Sigmoid colon (tissue), 7 donors: ENCODE results near the gene GBP4. TPM values are rescaled to one million over a fixed set of nuclear protein-coding genes. Genes with fewer than 3 reads are reported as not detected.

Source experiments
- DNase-seq: peaks from one replicate; pipeline ENCODE4 v3.0.0-alpha.2; 2019
- H3K27ac ChIP-seq, 4 donors: fragments of 200-600 bp; sonication (generic); one replicate each; pipeline ENCODE4 v1.5.1; 2016 to 2019; ENCODE audit warnings: mild to moderate bottlenecking in 1 of 4
- H3K27me3 ChIP-seq, 3 donors: fragments of 200-600 bp; sonication (generic); one replicate each; pipeline ENCODE4 v1.5.1; 2019; ENCODE audit warnings: mild to moderate bottlenecking in 1 of 3
- H3K36me3 ChIP-seq, 4 donors: fragments of 200-600 bp; sonication (generic); one replicate each; pipeline ENCODE4 v1.5.1; 2016 to 2019
- H3K4me1 ChIP-seq, 4 donors: fragments of 200-600 bp; sonication (generic); one replicate each; pipeline ENCODE4 v1.5.1; 2017 to 2019
- H3K4me3 ChIP-seq, 4 donors: fragments of 200-600 bp; sonication (generic); one replicate each; pipeline ENCODE4 v1.5.1; 2017 to 2019; ENCODE audit warnings: mild to moderate bottlenecking in 2 of 4, moderate library complexity in 1 of 4
- H3K9me3 ChIP-seq, 4 donors: fragments of 200-600 bp in 3 of 4; sonication (generic) in 3 of 4; one replicate each; pipeline versions ENCODE4 v1.5.1 to v1.6.1; 2013 to 2019
- CTCF ChIP-seq, 4 experiments: fragments of 450-650 bp in 3 of 4; fragments of 200-600 bp in 1 of 4; IDR thresholded peaks; one replicate each; pipeline ENCODE4 v1.5.1; 2016 to 2019; ENCODE audit warnings: antibody characterized with exemption in 4 of 4, mild to moderate bottlenecking in 3 of 4, moderate library complexity in 2 of 4
- EP300 ChIP-seq, 4 donors: sonication (generic); formaldehyde crosslinking; IDR thresholded peaks; one replicate each; pipeline ENCODE4 v1.6.1; 2017; ENCODE audit warnings: antibody characterized with exemption in 4 of 4
- POLR2A ChIP-seq, 2 donors: fragments of 450-650 bp; IDR thresholded peaks; one replicate each; pipeline ENCODE4 v1.6.1; 2016; ENCODE audit warnings: antibody characterized with exemption in 2 of 2, mild to moderate bottlenecking in 2 of 2, moderate library complexity in 2 of 2
- POLR2AphosphoS5 ChIP-seq, 4 donors: sonication (generic); formaldehyde crosslinking; IDR thresholded peaks; one replicate each; pipeline ENCODE4 v1.6.1; 2017; ENCODE audit warnings: antibody characterized with exemption in 4 of 4
- WGBS, 2 donors: extraction: QIAGEN DNeasy Blood & Tissue Kit; methylation state at CpG; one replicate each; pipeline ENCODE4 v1.1.7; 2013; 5-methylcytosine and 5-hydroxymethylcytosine counted together
- intact Hi-C: fragments of 100-400 bp; cut with DNase I; formaldehyde crosslinking; loops from one replicate; pipeline ENCODE4 v1.15.1; 2023
- polyA plus RNA-seq, 3 donors: library from polyadenylated mRNA; stranded (reverse); fragments of 200-250 nt; gene quantifications; one replicate each; pipeline ENCODE4 v1.2.3, GENCODE V29; 2013
- total RNA-seq, 4 donors: library from RNA; depleted of rRNA; stranded (reverse); fragments of >200 nt; gene quantifications; one replicate each; pipeline ENCODE4 v1.1.0, GENCODE V29; 2016
- donor health status: healthy with polysubstance abuse.
- donor health status: Bipolar disorder and iron deficiency.
- donor health status: healthy.

The GBP4 gene
- total and polyA plus RNA-seq, 7 donors, result 1.8 to 26.1 (median 3.1) TPM

GRCh38 chr1:89172468-89173143 is 26.1 kb downstream of the GBP4 start:
- Histone ChIP-seq H3K27me3 (no peaks in the 10 kb centered on the region), H3K4me1 (no peaks in the 10 kb centered on the region), H3K36me3 (no peaks in the 10 kb centered on the region), H3K27ac (no peak overlapping the region), H3K9me3 (no peaks in the 10 kb centered on the region), H3K4me3 (no peak overlapping the region)
- WGBS, 2 donors, result 82 to 90% methylated on average over 4 of the region's 4 CpGs
- no peak for DNase-seq
- intact Hi-C loops, result no loop called here
- TF ChIP-seq POLR2AphosphoS5 (IDR thresholded peaks at IDR 0.05), result no peak
- TF ChIP-seq EP300 (IDR thresholded peaks at IDR 0.05), result no peak
- TF ChIP-seq POLR2A (IDR thresholded peaks at IDR 0.05), result no peak
- TF ChIP-seq CTCF (IDR thresholded peaks at IDR 0.05), result no peak

GRCh38 chr1:89171067-89171438 is 27.7 kb downstream of the GBP4 start:
- no peaks in the 10 kb centered on the region for H3K4me1 ChIP-seq
- H3K27ac ChIP-seq, result no peak overlapping the region
- DNase-seq, result no peak
- intact Hi-C loops, result no loop called here
- H3K27me3 ChIP-seq, result no peaks in the 10 kb centered on the region
- H3K4me3 ChIP-seq, result no peak overlapping the region
- H3K36me3 ChIP-seq, result no peaks in the 10 kb centered on the region
- TF ChIP-seq CTCF (IDR thresholded peaks at IDR 0.05) (no peak), POLR2A (IDR thresholded peaks at IDR 0.05) (no peak), POLR2AphosphoS5 (IDR thresholded peaks at IDR 0.05) (no peak), EP300 (IDR thresholded peaks at IDR 0.05) (no peak)
- H3K9me3 ChIP-seq, result no peaks in the 10 kb centered on the region

- Histone ChIP-seq H3K36me3 (no peaks in the 10 kb centered on the region), H3K27me3 (no peaks in the 10 kb centered on the region), H3K27ac (no peak overlapping the region), H3K4me1 (no peaks in the 10 kb centered on the region), H3K4me3 (no peak overlapping the region), H3K9me3 (no peaks in the 10 kb centered on the region)
- WGBS, 2 donors, result 87 to 90% methylated on average over 4 of the region's 4 CpGs
- intact Hi-C loops, result no loop called here
- DNase-seq, result no peak
- TF ChIP-seq EP300 (IDR thresholded peaks at IDR 0.05) (no peak), POLR2A (IDR thresholded peaks at IDR 0.05) (no peak), POLR2AphosphoS5 (IDR thresholded peaks at IDR 0.05) (no peak), CTCF (IDR thresholded peaks at IDR 0.05) (no peak)
Measured at GRCh38 chr1:89170170-89171066, 28.3 kb downstream of the GBP4 start.

- Histone ChIP-seq H3K9me3 (no peaks in the 10 kb centered on the region), H3K4me1 (no peaks in the 10 kb centered on the region), H3K27ac (no peak overlapping the region), H3K36me3 (no peaks in the 10 kb centered on the region), H3K4me3 (no peak overlapping the region), H3K27me3 (no peaks in the 10 kb centered on the region)
- TF ChIP-seq POLR2AphosphoS5 (IDR thresholded peaks at IDR 0.05) (no peak), POLR2A (IDR thresholded peaks at IDR 0.05) (no peak), EP300 (IDR thresholded peaks at IDR 0.05) (no peak), CTCF (IDR thresholded peaks at IDR 0.05) (no peak)
- DNase-seq, result no peak
- 16 to 52% methylated on average over 2 of the region's 2 CpGs for WGBS, 2 donors
- intact Hi-C loops, result no loop called here
Measured at GRCh38 chr1:89169166-89169565, 29.6 kb downstream of the GBP4 start.
